ENCODE measurements around the gene ZNF277. TPM values are rescaled to one million over a fixed set of nuclear protein-coding genes. Genes with fewer than 3 reads are reported as not detected.

The ZNF277 gene
- total RNA-seq, 2 donors from 2014 or later = 20.3 to 20.4 TPM

DNA sequence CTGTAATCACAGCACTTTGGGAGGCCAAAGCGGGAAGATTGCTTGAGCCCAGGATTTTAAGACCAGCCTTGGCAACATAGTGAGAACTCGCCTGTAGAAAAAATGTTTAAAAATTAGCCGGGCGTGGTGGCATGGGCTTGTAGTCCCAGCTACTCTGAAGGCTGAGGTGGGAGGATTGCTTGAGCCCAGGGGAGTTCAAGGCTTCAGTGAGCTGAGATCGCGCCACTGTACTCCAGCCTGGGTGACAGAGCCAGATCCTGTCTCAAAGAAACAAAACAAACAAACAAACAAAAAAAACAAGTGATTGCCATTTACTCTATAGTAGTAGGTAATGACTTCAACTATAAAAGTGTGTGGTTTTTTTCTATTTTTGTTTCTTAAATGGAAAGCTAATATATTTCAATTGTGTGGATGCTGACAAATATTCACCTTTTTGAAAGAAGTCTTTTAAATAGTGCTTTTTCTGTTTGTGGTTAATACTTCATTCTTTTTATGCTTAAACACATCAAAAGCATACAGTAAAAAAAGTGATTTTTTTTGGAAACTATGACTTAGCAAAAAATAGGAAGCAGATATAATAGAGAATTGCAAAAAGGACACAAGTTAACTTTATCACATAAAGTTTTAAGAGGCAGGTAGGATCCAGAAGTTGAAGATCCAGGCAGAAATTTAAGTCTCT, 48.4 kb downstream of the ZNF277 start:
- H3K36me3 ChIP-seq (ENCODE audit: control insufficient read depth, insufficient read depth, low read length) = no peaks in the 10 kb centered on the region
- TF ChIP-seq, protein P1, sequence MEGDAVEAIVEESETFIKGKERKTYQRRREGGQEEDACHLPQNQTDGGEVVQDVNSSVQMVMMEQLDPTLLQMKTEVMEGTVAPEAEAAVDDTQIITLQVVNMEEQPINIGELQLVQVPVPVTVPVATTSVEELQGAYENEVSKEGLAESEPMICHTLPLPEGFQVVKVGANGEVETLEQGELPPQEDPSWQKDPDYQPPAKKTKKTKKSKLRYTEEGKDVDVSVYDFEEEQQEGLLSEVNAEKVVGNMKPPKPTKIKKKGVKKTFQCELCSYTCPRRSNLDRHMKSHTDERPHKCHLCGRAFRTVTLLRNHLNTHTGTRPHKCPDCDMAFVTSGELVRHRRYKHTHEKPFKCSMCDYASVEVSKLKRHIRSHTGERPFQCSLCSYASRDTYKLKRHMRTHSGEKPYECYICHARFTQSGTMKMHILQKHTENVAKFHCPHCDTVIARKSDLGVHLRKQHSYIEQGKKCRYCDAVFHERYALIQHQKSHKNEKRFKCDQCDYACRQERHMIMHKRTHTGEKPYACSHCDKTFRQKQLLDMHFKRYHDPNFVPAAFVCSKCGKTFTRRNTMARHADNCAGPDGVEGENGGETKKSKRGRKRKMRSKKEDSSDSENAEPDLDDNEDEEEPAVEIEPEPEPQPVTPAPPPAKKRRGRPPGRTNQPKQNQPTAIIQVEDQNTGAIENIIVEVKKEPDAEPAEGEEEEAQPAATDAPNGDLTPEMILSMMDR (conservative IDR thresholded peaks at IDR 0.05) = no peak
- Mint-ChIP-seq H3K27ac (no peak overlapping the region), H3K9me3 (peaks cover 1% of the 10 kb centered on the region), H3K4me3 (no peak overlapping the region), H3K27me3 (ENCODE audit: insufficient read depth) (no peaks in the 10 kb centered on the region), H3K4me1 (peaks cover 48% of the 10 kb centered on the region), H3K36me3 (ENCODE audit: low read depth) (no peaks in the 10 kb centered on the region)
- 88 to 90% methylated on average over 2 to 6 of the region's 6 CpGs for WGBS, 2 experiments (ENCODE audit: insufficient coverage in 1 of 2, insufficient read length in 1 of 2)
- H3K27me3 ChIP-seq (ENCODE audit: control insufficient read depth, insufficient read depth, low read length, poor library complexity, severe bottlenecking) = no peaks in the 10 kb centered on the region
- no peak for DNase-seq
- no peak overlapping the region for H3K4me3 ChIP-seq (ENCODE audit: low read length)
- H3K9ac ChIP-seq (ENCODE audit: extremely low read depth, low read length, poor library complexity, severe bottlenecking) = no peak overlapping the region
- no peak overlapping the region for H3K27ac ChIP-seq (ENCODE audit: low read depth, low read length)
- H3K9me3 ChIP-seq (ENCODE audit: control insufficient read depth, low read length) = no peaks in the 10 kb centered on the region
- peaks cover 14% of the 10 kb centered on the region for H3K4me1 ChIP-seq (ENCODE audit: control insufficient read depth, insufficient read depth, low read length)

GRCh38 chr7:112255388-112255720, 48.9 kb downstream of the ZNF277 start:
- no peak overlapping the region for H3K9ac ChIP-seq (ENCODE audit: extremely low read depth, low read length, poor library complexity, severe bottlenecking)
- no peak overlapping the region for H3K27ac ChIP-seq (ENCODE audit: low read depth, low read length)
- Mint-ChIP-seq H3K4me1 (peaks cover 47% of the 10 kb centered on the region), H3K27me3 (ENCODE audit: insufficient read depth) (no peaks in the 10 kb centered on the region), H3K27ac (no peak overlapping the region), H3K9me3 (no peaks in the 10 kb centered on the region), H3K4me3 (no peak overlapping the region), H3K36me3 (ENCODE audit: low read depth) (no peaks in the 10 kb centered on the region)
- no peaks in the 10 kb centered on the region for H3K9me3 ChIP-seq (ENCODE audit: control insufficient read depth, low read length)
- no peak overlapping the region for H3K4me3 ChIP-seq (ENCODE audit: low read length)
- no peaks in the 10 kb centered on the region for H3K36me3 ChIP-seq (ENCODE audit: control insufficient read depth, insufficient read depth, low read length)
- H3K4me1 ChIP-seq (ENCODE audit: control insufficient read depth, insufficient read depth, low read length) = peaks cover 14% of the 10 kb centered on the region
- no peaks in the 10 kb centered on the region for H3K27me3 ChIP-seq (ENCODE audit: control insufficient read depth, insufficient read depth, low read length, poor library complexity, severe bottlenecking)
- TF ChIP-seq, protein P1 (conservative IDR thresholded peaks at IDR 0.05) = no peak
- no peak for DNase-seq

DNA sequence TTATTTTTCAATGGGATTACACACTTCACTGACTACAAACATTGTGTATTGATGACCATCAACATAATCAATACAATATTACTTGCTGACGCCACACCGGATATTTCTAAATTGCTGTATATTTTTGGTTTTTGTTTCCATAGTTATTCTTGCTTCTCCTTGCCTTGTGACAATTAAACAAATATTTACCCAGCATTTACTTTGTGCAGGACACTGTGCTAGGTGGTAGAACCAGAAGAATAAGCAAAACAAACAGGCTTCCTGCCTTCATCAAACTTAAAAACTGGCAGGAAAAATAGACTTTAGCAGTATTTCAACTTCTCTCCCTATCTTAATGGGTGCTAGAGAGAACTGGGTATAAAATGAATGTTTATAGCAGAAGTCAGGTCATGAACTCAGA, 50.6 kb downstream of the ZNF277 start:
- Histone ChIP-seq H3K9ac (ENCODE audit: extremely low read depth, low read length, poor library complexity, severe bottlenecking) (no peak overlapping the region), H3K4me1 (ENCODE audit: control insufficient read depth, insufficient read depth, low read length) (peaks cover 14% of the 10 kb centered on the region), H3K27me3 (ENCODE audit: control insufficient read depth, insufficient read depth, low read length, poor library complexity, severe bottlenecking) (no peaks in the 10 kb centered on the region), H3K9me3 (ENCODE audit: control insufficient read depth, low read length) (no peaks in the 10 kb centered on the region), H3K27ac (ENCODE audit: low read depth, low read length) (no peak overlapping the region), H3K36me3 (ENCODE audit: control insufficient read depth, insufficient read depth, low read length) (no peaks in the 10 kb centered on the region), H3K4me3 (ENCODE audit: low read length) (no peak overlapping the region)
- DNase-seq = no peak
- Mint-ChIP-seq H3K4me3 (no peak overlapping the region), H3K36me3 (ENCODE audit: low read depth) (no peaks in the 10 kb centered on the region), H3K9me3 (no peaks in the 10 kb centered on the region), H3K27me3 (ENCODE audit: insufficient read depth) (no peaks in the 10 kb centered on the region), H3K27ac (no peak overlapping the region), H3K4me1 (peaks cover 34% of the 10 kb centered on the region)
- TF ChIP-seq, protein P1 (conservative IDR thresholded peaks at IDR 0.05) = no peak
- 80% methylated on average over 1 of the region's 2 CpGs; no CpG with 5 or more reads in 1 of the 2 experiments for WGBS, 2 experiments (ENCODE audit: insufficient coverage in 1 of 2, insufficient read length in 1 of 2)

Measured in endodermal cell (in vitro differentiated cells).